Measurements from ENCODE around the gene CTDNEP1. TPM values are rescaled to one million over a fixed set of nuclear protein-coding genes. Genes with fewer than 3 reads are reported as not detected.

CTDNEP1 gene
- total RNA-seq, 4 donors from 2014 or later: 38.5 to 82.2 (median 65.9) TPM

DNA sequence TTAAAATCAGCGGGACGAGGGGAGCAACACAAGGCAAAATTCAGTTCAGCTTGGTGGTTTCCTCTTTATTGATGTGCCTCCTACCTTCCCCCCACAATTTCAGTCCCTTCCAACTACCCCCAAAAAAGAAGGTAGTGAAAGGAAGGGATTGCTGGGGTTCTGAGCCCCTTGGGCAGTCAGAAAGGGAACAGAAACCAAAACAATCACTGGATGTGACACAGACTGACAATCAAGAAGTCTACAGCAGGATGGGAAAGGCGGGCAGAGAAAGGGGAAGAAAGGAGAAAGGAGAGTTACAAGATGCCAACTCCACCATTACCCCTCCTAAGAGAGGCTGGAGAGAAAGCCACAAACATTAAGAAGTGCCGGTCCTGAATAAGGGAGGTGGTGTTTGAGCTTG is 11.2 kb downstream of the CTDNEP1 start:
- Histone ChIP-seq H3K27me3 (no peaks in the 10 kb centered on the region), H3K27ac (peak overlapping the region; percentile 96 to 99 (median 98)), H3K36me3 (peaks cover 3 to 44% (median 9%) of the 10 kb centered on the region in 3 donors), H3K9me3 (no peaks in the 10 kb centered on the region), H3K4me3 (peak overlapping the region in 1 of 4 donors; percentile 64), H3K4me1 (peaks cover 3 to 55% (median 28%) of the 10 kb centered on the region in 4 donors)
- DNase-seq (ENCODE audit: low spot score in 2 of 2): no peak
- WGBS, 2 donors: 62 to 63% methylated on average over 4 of the region's 4 CpGs
- TF ChIP-seq POLR2A (IDR thresholded peaks at IDR 0.05): no peak
- TF ChIP-seq, protein P1, sequence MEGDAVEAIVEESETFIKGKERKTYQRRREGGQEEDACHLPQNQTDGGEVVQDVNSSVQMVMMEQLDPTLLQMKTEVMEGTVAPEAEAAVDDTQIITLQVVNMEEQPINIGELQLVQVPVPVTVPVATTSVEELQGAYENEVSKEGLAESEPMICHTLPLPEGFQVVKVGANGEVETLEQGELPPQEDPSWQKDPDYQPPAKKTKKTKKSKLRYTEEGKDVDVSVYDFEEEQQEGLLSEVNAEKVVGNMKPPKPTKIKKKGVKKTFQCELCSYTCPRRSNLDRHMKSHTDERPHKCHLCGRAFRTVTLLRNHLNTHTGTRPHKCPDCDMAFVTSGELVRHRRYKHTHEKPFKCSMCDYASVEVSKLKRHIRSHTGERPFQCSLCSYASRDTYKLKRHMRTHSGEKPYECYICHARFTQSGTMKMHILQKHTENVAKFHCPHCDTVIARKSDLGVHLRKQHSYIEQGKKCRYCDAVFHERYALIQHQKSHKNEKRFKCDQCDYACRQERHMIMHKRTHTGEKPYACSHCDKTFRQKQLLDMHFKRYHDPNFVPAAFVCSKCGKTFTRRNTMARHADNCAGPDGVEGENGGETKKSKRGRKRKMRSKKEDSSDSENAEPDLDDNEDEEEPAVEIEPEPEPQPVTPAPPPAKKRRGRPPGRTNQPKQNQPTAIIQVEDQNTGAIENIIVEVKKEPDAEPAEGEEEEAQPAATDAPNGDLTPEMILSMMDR (IDR thresholded peaks at IDR 0.05): no peak
- no peak for TF ChIP-seq EP300 (IDR thresholded peaks at IDR 0.05)

DNA sequence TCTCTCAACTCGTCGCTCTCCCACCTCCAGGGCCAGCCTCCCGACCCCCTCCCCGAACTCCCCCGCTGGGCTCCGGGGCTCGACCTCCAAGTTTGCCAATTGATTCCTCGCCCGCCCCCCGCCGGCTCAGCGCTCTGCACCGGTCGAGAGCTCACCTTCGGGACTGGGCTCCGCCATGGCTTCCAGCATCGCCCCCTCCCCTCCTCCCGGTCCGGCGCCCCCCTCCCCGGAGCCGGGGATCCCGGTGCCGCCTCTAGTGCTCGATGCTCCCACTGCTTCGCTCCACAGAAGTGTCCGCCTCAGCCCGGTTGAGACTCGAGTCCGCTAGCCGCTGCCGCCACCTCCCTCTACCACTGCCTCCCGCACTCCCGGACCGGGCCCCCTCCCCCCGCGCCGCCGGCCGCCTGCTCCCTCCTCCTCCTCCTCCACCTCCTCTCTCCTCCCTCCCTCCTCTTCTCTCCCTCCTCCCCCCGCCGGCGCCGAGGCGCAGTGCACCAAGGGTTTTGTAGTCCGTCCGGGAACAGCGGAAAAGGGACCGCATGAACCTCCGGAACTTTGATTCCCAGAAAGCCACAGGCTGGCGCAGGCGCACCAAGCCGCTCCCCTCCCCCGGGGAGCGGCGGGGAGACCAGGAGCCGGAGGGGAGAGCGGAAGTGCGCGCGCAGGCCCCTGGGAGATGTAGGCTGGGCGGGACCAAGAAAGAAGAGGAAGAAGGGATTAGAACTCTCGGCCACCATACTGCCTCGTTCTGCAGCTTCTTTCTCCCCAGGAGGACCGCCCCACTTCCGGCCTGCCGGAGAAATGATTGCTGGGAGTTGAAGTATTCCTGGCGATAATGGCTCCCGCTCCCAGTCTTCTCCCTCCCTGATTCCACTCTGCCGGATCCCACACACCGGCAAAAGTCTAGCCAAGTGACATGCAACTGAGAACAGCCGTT is 12.2 kb downstream of the CTDNEP1 start, which contains the start of gene PHF23:
Gene PHF23 (minus strand): TSS at position 367 of the 937 bp plus-strand sequence. CDS start 178 bp downstream, at position 189.
- Histone ChIP-seq H3K4me1 (peaks cover 3 to 64% (median 33%) of the 10 kb centered on the region in 4 donors), H3K27ac (peak within 1 kb of the TSS; percentile 96 to 99 (median 98)), H3K4me3 (peak within 1 kb of the TSS; percentile 64 to 99 (median 92)), H3K36me3 (peaks cover 0 to 38% (median 0%) of the 10 kb centered on the region in 3 donors), H3K9me3 (no peaks in the 10 kb centered on the region), H3K27me3 (no peaks in the 10 kb centered on the region)
- DNase-seq (ENCODE audit: low spot score in 2 of 2): peak; percentile 98
- TF ChIP-seq EP300 (IDR thresholded peaks at IDR 0.05) (peak; percentile 89 to 96), POLR2A (IDR thresholded peaks at IDR 0.05) (peak in 1 of 2 donors; percentile 67)
- TF ChIP-seq, protein P1 (IDR thresholded peaks at IDR 0.05): peak in 3 of 5 experiments; percentile 8 to 66 (median 60)
- 1% methylated on average over 67 to 69 of the region's 72 CpGs for WGBS, 2 donors

DNA sequence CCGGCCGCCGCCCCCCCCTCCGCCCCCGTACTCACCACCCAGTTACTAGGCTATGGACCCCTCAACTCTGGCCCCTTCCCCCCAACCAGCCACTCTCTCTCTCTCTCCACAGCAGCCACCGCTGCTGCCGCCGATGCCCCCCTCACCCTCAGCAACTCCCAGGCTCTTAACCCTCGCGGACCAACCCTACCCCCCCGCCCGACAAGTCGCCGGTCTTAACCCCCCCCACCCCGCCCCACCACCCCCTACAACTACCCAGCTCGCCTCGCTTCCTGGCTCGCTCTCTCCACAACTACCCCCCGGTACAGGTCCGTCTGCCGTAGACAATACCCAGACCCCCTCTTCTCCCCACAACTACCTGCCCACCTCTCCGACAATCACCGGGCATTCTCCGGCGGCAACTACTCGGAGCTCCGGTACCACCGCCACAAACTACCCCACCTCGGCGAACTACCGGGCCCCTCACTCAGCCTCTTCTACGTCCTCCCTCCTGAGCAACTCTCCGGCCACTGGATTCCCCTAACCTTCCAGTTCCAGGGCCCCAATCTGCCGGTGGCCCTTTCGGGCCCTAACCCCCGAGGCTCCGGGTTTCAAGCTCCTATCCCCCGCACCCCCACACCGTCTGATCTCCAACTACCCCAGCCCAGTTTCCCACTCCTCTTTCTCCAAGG is 13.0 kb downstream of the CTDNEP1 start:
- DNase-seq (ENCODE audit: low spot score in 2 of 2): no peak

DNA sequence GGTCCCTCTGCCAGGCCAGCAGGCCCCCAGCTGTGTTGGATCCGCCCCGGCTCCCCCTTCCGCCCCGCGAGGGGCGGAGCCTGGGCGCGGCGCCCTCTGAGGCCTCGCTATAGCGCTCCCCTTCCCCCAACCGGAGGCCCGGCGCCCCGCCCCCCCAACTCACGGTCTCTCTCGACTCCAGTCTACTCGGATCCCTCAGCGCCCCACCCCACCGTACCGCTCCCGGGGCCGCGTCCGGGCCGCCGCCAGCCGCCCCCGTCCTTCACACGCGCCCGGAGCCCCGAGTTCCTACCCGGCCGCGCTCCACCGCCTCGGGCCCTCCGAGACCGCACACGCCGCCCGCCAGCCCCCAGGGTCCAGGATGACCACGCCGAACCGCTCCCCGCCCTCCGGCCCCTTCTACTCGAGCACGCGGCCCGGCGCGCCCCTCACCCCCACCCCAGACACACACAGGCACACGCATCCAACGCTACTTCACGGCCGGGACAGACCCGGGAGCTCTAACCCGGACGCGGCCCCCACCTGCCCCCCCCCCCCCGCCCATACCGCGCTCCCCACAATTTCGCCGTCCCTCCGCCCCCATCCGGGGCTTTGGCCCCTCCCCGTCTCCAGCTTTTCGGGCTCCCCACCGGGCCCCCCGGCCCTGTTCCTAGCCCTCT is 13.6 kb downstream of the CTDNEP1 start:
- H3K9me3 ChIP-seq: no peaks in the 10 kb centered on the region
- peak overlapping the region; percentile 64 to 99 (median 92) for H3K4me3 ChIP-seq
- H3K27me3 ChIP-seq: no peaks in the 10 kb centered on the region
- H3K27ac ChIP-seq: peak overlapping the region; percentile 96 to 98 (median 96)
- no peak for TF ChIP-seq EP300 (IDR thresholded peaks at IDR 0.05)
- TF ChIP-seq, protein P1 (IDR thresholded peaks at IDR 0.05): no peak
- H3K36me3 ChIP-seq: peaks cover 0 to 31% (median 0%) of the 10 kb centered on the region in 3 donors
- 0% methylated on average over 13 to 39 of the region's 73 CpGs for WGBS, 2 donors
- peaks cover 3 to 61% (median 34%) of the 10 kb centered on the region in 4 donors for H3K4me1 ChIP-seq
- peak; percentile 57 to 68 for DNase-seq (ENCODE audit: low spot score in 2 of 2)

More for the DNA sequence above, 13.0 kb downstream of the CTDNEP1 start:
- H3K9me3 ChIP-seq: no peaks in the 10 kb centered on the region
- H3K4me1 ChIP-seq: peaks cover 3 to 59% (median 33%) of the 10 kb centered on the region in 4 donors
- WGBS, 2 donors: 0 to 2% methylated on average over 32 of the region's 39 CpGs
- peak overlapping the region; percentile 96 to 98 (median 96) for H3K27ac ChIP-seq
- TF ChIP-seq EP300 (IDR thresholded peaks at IDR 0.05) (no peak), POLR2A (IDR thresholded peaks at IDR 0.05) (no peak)
- TF ChIP-seq, protein P1 (IDR thresholded peaks at IDR 0.05): no peak
- H3K27me3 ChIP-seq: no peaks in the 10 kb centered on the region
- H3K4me3 ChIP-seq: peak overlapping the region; percentile 64 to 99 (median 92)
- H3K36me3 ChIP-seq: peaks cover 0 to 31% (median 0%) of the 10 kb centered on the region in 3 donors
